Upper lobe of left lung (tissue), 6 donors: Measurements from ENCODE around the gene COL8A2. TPM values are rescaled to one million over a fixed set of nuclear protein-coding genes. Genes with fewer than 3 reads are reported as not detected.
A peak's percentile ranks its signal among the peaks of the same experiment; 100 is the strongest.

Source experiments
- ATAC-seq, 2 donors: fragments of 200-7000 bp; cut with Tn5 transposase; one replicate each; pipeline ENCODE4 v1.9.1; 2022; ENCODE audit warnings: mild to moderate bottlenecking in 2 of 2, moderate library complexity in 2 of 2; ENCODE audit not compliant: low FRiP score in 2 of 2
- DNase-seq, 2 donors: peaks; one replicate each; pipeline ENCODE4 v3.0.0-alpha.2; 2019 to 2020
- H3K27ac ChIP-seq, 4 donors: fragments of 200-600 bp; sonication (generic); one replicate each; pipeline ENCODE4 v1.5.1; 2016 to 2019
- H3K27me3 ChIP-seq, 4 donors: fragments of 200-600 bp; sonication (generic); one replicate each; pipeline ENCODE4 v1.5.1; 2017 to 2019
- H3K36me3 ChIP-seq, 4 donors: fragments of 200-600 bp; sonication (generic); one replicate each; pipeline ENCODE4 v1.5.1; 2016 to 2019
- H3K4me1 ChIP-seq, 4 donors: fragments of 200-600 bp; sonication (generic); one replicate each; pipeline ENCODE4 v1.5.1; 2018 to 2019
- H3K4me3 ChIP-seq, 4 donors: fragments of 200-600 bp; sonication (generic); one replicate each; pipeline ENCODE4 v1.5.1; 2017 to 2019; ENCODE audit warnings: mild to moderate bottlenecking in 2 of 4, moderate library complexity in 1 of 4
- H3K9me3 ChIP-seq, 4 donors: fragments of 200-600 bp; sonication (generic); one replicate each; pipeline ENCODE4 v1.5.1; 2018 to 2019
- EP300 ChIP-seq, 4 donors: sonication (generic); formaldehyde crosslinking; IDR thresholded peaks; one replicate each; pipeline ENCODE4 v1.5.1; 2017; ENCODE audit warnings: antibody characterized with exemption in 4 of 4, control low read depth in 2 of 4
- POLR2A ChIP-seq, 4 donors: fragments of 450-650 bp; IDR thresholded peaks; one replicate each; pipeline ENCODE4 v1.5.1; 2016 to 2017; ENCODE audit warnings: antibody characterized with exemption in 4 of 4, mild to moderate bottlenecking in 2 of 4
- POLR2AphosphoS5 ChIP-seq, 2 donors: sonication (generic); formaldehyde crosslinking; IDR thresholded peaks; one replicate each; pipeline ENCODE4 v1.5.1; 2017; ENCODE audit warnings: antibody characterized with exemption in 2 of 2
- WGBS, 2 donors: methylation state at CpG; one replicate each; pipeline ENCODE4 v1.1.5; 2017 to 2018; 5-methylcytosine and 5-hydroxymethylcytosine counted together
- total RNA-seq, 6 donors: library from RNA; depleted of rRNA in 4 of 6; stranded (reverse); fragments of >200 nt in 4 of 6; gene quantifications; one replicate each; pipeline versions ENCODE4 v1.1.0 to v1.2.1, GENCODE V29; 2016 to 2021
- TF ChIP-seq, protein P1 (sequence below), 6 experiments: fragments of 450-650 bp in 4 of 6; fragments of 200-600 bp in 2 of 6; sonication (generic) in 2 of 6; IDR thresholded peaks; one replicate each; pipeline ENCODE4 v1.5.1; 2016 to 2019; ENCODE audit warnings: antibody characterized with exemption in 6 of 6
- donor health status: DM: no; HTN: no; CAD: no; lungs with moderate emphysema.
- donor health status: DM: no; HTN: yes; CAD: no; lungs with severe emphysema.

The COL8A2 gene
- total RNA-seq, 6 donors from 2014 or later = 2.5 to 20.8 (median 11.4) TPM

DNA sequence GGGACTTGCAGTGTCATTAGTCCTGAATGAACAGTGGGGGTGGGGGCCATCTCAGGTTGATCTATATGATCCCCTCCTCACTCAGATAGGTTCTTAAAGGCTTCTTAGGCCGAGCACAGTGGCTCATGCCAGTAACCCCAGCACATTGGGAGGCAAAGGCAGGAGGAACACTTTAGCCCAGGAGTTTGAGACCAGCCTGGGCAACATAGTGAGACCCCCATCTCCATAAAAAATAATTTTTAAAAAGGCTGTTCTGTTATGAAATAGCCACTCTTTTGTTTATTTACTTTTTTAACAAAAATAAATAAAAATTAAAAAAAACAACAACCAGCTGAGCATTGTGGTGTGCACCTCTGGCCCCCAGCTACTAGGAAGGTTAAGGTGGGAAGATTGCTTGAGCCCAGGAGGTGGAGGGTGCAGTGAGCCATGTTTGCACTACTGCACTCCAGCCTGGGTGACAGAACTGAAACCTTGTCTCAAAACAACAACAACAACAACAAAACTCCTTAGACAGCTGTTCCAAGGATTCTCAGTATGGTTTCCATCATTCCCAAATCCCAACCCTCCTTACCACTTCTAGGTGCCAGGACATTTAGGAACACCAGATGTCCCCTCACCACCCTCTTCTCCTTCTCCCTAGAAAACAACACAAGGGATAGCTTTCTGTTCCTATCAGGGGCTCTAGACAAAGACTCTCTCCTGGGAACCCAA, 26.3 kb upstream of the COL8A2 start:
- Histone ChIP-seq H3K27ac (peak overlapping the region; percentile 94 to 99 (median 98)), H3K27me3 (no peaks in the 10 kb centered on the region), H3K4me1 (peaks cover 46 to 63% (median 52%) of the 10 kb centered on the region in 4 donors), H3K4me3 (peak overlapping the region in 1 of 4 donors; percentile 22), H3K36me3 (peaks cover 0 to 4% (median 2%) of the 10 kb centered on the region in 4 donors), H3K9me3 (no peaks in the 10 kb centered on the region)
- TF ChIP-seq POLR2AphosphoS5 (IDR thresholded peaks at IDR 0.05) = no peak
- TF ChIP-seq POLR2A (IDR thresholded peaks at IDR 0.05) = no peak
- no peak for TF ChIP-seq EP300 (IDR thresholded peaks at IDR 0.05)
- TF ChIP-seq, protein P1, sequence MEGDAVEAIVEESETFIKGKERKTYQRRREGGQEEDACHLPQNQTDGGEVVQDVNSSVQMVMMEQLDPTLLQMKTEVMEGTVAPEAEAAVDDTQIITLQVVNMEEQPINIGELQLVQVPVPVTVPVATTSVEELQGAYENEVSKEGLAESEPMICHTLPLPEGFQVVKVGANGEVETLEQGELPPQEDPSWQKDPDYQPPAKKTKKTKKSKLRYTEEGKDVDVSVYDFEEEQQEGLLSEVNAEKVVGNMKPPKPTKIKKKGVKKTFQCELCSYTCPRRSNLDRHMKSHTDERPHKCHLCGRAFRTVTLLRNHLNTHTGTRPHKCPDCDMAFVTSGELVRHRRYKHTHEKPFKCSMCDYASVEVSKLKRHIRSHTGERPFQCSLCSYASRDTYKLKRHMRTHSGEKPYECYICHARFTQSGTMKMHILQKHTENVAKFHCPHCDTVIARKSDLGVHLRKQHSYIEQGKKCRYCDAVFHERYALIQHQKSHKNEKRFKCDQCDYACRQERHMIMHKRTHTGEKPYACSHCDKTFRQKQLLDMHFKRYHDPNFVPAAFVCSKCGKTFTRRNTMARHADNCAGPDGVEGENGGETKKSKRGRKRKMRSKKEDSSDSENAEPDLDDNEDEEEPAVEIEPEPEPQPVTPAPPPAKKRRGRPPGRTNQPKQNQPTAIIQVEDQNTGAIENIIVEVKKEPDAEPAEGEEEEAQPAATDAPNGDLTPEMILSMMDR (IDR thresholded peaks at IDR 0.05) = no peak
- DNase-seq = no peak
- WGBS, 2 donors = 14 to 19% methylated on average over 1 of the region's 1 CpG
- ATAC-seq = no peak

DNA sequence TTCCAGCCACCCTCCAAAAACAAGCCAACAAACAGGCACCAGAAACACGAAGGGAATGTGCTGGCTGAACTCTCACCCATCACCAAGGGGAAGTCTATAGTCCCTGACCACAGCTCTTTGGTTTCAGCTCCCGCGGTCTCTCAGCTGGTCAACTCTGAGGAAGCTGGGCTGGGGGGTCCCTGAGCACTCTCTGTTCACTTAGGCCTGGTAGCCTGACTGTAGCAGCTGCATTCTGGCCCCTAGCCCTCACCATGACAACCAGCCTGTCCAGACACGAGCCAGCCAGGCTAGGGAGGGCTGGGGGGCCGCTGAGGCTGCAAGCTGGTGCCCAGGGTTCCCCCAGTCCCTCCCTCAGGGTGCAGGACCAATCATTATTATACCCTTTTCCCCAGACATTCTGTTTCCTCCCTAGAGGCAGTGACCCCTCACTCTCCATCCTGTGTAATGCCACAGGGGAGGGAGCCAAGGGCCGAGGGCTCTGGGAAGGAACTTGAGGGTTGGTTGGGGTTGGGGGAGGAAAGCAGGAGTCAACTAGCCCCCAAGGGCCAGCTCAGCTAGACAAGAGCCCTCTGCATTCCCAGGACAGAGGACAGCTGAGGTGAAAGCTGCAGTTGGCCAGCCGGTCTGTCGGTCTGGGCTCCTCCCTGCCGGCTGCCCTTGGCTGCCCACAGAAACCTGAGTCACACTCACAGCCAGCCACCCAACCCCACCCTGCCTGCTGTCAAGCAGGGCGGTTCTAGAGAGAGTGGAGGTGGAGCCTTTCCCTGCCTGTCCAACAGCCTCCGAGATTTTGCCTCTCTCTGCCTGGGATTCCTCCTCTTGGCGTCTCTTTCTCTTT, 25.5 kb upstream of the COL8A2 start:
- H3K36me3 ChIP-seq = peaks cover 0 to 4% (median 2%) of the 10 kb centered on the region in 4 donors
- ATAC-seq = peak; percentile 86 to 94
- H3K27ac ChIP-seq = peak overlapping the region; percentile 94 to 99 (median 98)
- H3K27me3 ChIP-seq = no peaks in the 10 kb centered on the region
- WGBS, 2 donors = 4 to 14% methylated on average over 4 to 11 of the region's 12 CpGs
- peaks cover 46 to 63% (median 52%) of the 10 kb centered on the region in 4 donors for H3K4me1 ChIP-seq
- H3K9me3 ChIP-seq = no peaks in the 10 kb centered on the region
- TF ChIP-seq EP300 (IDR thresholded peaks at IDR 0.05) (peak in 1 of 4 donors; percentile 22), POLR2A (IDR thresholded peaks at IDR 0.05) (peak in 3 of 4 donors; percentile 58 to 83 (median 73)), POLR2AphosphoS5 (IDR thresholded peaks at IDR 0.05) (peak; percentile 70 to 95)
- TF ChIP-seq, protein P1 (IDR thresholded peaks at IDR 0.05) = peak in 1 of 6 experiments; percentile 11
- peak overlapping the region in 2 of 4 donors; percentile 22 to 32 for H3K4me3 ChIP-seq
- peak; percentile 86 to 98 for DNase-seq

DNA sequence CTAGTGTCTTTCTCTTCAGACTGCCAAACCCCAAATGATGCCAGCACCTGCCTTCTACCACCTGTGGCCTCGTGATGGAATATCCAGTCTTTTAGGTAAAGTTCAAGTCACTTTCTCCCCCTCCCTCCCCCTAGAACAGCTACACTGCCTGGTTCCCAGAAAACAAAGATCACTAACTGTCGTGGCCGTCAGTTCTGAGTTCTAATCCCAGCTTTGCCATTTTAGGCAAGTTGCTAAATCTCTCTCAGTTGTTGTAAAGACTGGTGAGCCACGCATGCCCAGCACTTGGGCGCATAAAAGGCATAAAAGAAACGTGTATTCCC, 24.9 kb upstream of the COL8A2 start:
- Histone ChIP-seq H3K4me1 (peaks cover 41 to 57% (median 49%) of the 10 kb centered on the region in 4 donors), H3K36me3 (peaks cover 0 to 4% (median 2%) of the 10 kb centered on the region in 4 donors), H3K27me3 (no peaks in the 10 kb centered on the region), H3K4me3 (peak overlapping the region in 3 of 4 donors; percentile 20 to 80 (median 32)), H3K27ac (peak overlapping the region; percentile 94 to 99 (median 98)), H3K9me3 (no peaks in the 10 kb centered on the region)
- TF ChIP-seq POLR2AphosphoS5 (IDR thresholded peaks at IDR 0.05) = no peak
- TF ChIP-seq EP300 (IDR thresholded peaks at IDR 0.05) = no peak
- TF ChIP-seq POLR2A (IDR thresholded peaks at IDR 0.05) = peak in 1 of 4 donors; percentile 15
- DNase-seq (no peak), ATAC-seq (no peak)
- WGBS, 2 donors = 29 to 36% methylated on average over 6 of the region's 6 CpGs

- TF ChIP-seq POLR2A (IDR thresholded peaks at IDR 0.05) (peak in 3 of 4 donors; percentile 76 to 95 (median 89)), POLR2AphosphoS5 (IDR thresholded peaks at IDR 0.05) (peak; percentile 89 to 97), EP300 (IDR thresholded peaks at IDR 0.05) (peak in 2 of 4 donors; percentile 28 to 35)
- TF ChIP-seq, protein P1 (IDR thresholded peaks at IDR 0.05) = peak; percentile 89 to 100 (median 99)
- WGBS, 2 donors = 2% methylated on average over 30 to 59 of the region's 62 CpGs
- peaks cover 38 to 56% (median 46%) of the 10 kb centered on the region in 4 donors for H3K4me1 ChIP-seq
Observed at GRCh38 chr1:36149237-36149972, 24.4 kb upstream of the COL8A2 start, which contains the start of gene TRAPPC3. TRAPPC3 (minus strand) TSS chr1:36149486; CDS start chr1:36149378, 108 bp downstream.

More at GRCh38 chr1:36149237-36149972, 24.4 kb upstream of the COL8A2 start, which contains the start of gene TRAPPC3:
- H3K27me3 ChIP-seq = no peaks in the 10 kb centered on the region
- ATAC-seq (peak; percentile 95 to 98), DNase-seq (peak; percentile 100)
- H3K27ac ChIP-seq = peak within 1 kb of the TSS; percentile 94 to 99 (median 98)
- peak within 1 kb of the TSS; percentile 72 to 80 (median 75) for H3K4me3 ChIP-seq
- no peaks in the 10 kb centered on the region for H3K9me3 ChIP-seq
- peaks cover 0 to 4% (median 2%) of the 10 kb centered on the region in 4 donors for H3K36me3 ChIP-seq
